Caco-2 (cell line): ENCODE data around the gene ARHGAP27. TPM values are rescaled to one million over a fixed set of nuclear protein-coding genes. Genes with fewer than 3 reads are reported as not detected.

Experiments
- BruUV-seq: library from RNA; stranded (reverse); fragments of 400-500 nt; replicated peaks from 2 replicates; lab custom pipeline; 2021; lab: Mats Ljungman, UMichigan
- CTCF ChIA-PET: fragments of 300-600 bp; sonication (Branson Sonifier 250); formaldehyde crosslinking; loops from one replicate; lab custom pipeline; 2022; ENCODE audit warnings: antibody characterized with exemption; lab: Charles Lee
- POLR2A ChIA-PET: fragments of 300-600 bp; sonication (Branson Sonifier 250); formaldehyde crosslinking; loops from one replicate; lab custom pipeline; 2022; ENCODE audit warnings: antibody characterized with exemption; lab: Charles Lee
- DNase-seq, 2 experiments: peaks; one replicate each; pipeline versions ENCODE4 v3.0.0 to v3.0.0-alpha.2; 2020 to 2022
- H3K27me3 ChIP-seq: replicated peaks from 2 replicates; pipeline ENCODE4 v1.6.0; 2011; ENCODE audit warnings: low read length; ENCODE audit not compliant: control insufficient read depth, insufficient read depth
- H3K36me3 ChIP-seq: 2 replicates; pipeline ENCODE4 v1.5.1; 2011; ENCODE audit warnings: low read length; ENCODE audit not compliant: control insufficient read depth, insufficient read depth
- H3K4me1 ChIP-seq: fragments of 250-450 bp; sonication (Bioruptor Pico); 2 replicates; pipeline ENCODE4 v1.5.1; 2020; ENCODE audit warnings: mild to moderate bottlenecking
- H3K4me3 ChIP-seq: 2 replicates; pipeline ENCODE4 v1.5.1; 2011; ENCODE audit warnings: low read depth, mild to moderate bottlenecking, control low read depth, low read length
- H3K9me3 ChIP-seq: fragments of 250-450 bp; sonication (Bioruptor Pico); 2 replicates; pipeline ENCODE4 v1.5.1; 2020; ENCODE audit warnings: mild to moderate bottlenecking, moderate library complexity
- H3K27ac Mint-ChIP-seq: one replicate; pipeline ENCODE4 v1.8.0; 2022; ENCODE audit warnings: mixed read lengths; ENCODE audit not compliant: unreplicated experiment
- H3K27me3 Mint-ChIP-seq: one replicate; pipeline ENCODE4 v1.8.0; 2022; ENCODE audit warnings: mixed read lengths; ENCODE audit not compliant: insufficient read depth, unreplicated experiment
- H3K36me3 Mint-ChIP-seq: one replicate; pipeline ENCODE4 v1.8.0; 2022; ENCODE audit warnings: mild to moderate bottlenecking, mixed read lengths; ENCODE audit not compliant: insufficient read depth, unreplicated experiment
- H3K4me1 Mint-ChIP-seq: one replicate; pipeline ENCODE4 v1.8.0; 2022; ENCODE audit warnings: low read depth, mixed read lengths; ENCODE audit not compliant: unreplicated experiment
- H3K4me3 Mint-ChIP-seq: one replicate; pipeline ENCODE4 v1.8.0; 2022; ENCODE audit warnings: mild to moderate bottlenecking, moderate library complexity, mixed read lengths; ENCODE audit not compliant: unreplicated experiment
- H3K9me3 Mint-ChIP-seq: one replicate; pipeline ENCODE4 v1.8.0; 2022; ENCODE audit warnings: mixed read lengths; ENCODE audit not compliant: unreplicated experiment
- intact Hi-C: fragments of 100-400 bp; cut with micrococcal nuclease; formaldehyde crosslinking; loops from one replicate; pipeline ENCODE4 v1.10.0; 2022; ENCODE audit not compliant: unreplicated experiment
- total RNA-seq: library from RNA; stranded (reverse); gene quantifications from 2 replicates; pipeline ENCODE4 v1.2.3, GENCODE V29; 2022
- TF ChIP-seq, protein P1 (sequence below), 2 experiments: fragments of 200-600 bp in 1 of 2; IDR thresholded peaks; 1 replicate in 1 of 2; 2 replicates in 1 of 2; pipeline versions ENCODE4 v1.5.1 to v1.8.0; 2011 to 2022; ENCODE audit warnings: antibody characterized with exemption in 1 of 2, control low read depth in 1 of 2, inconsistent platforms in 1 of 2, low read depth in 1 of 2, low read length in 1 of 2, mild to moderate bottlenecking in 1 of 2, moderate library complexity in 1 of 2; ENCODE audit not compliant: insufficient read depth in 1 of 2, severe bottlenecking in 1 of 2, unreplicated experiment in 1 of 2

ARHGAP27 gene
- total RNA-seq, 1 experiment from 2014 or later: 35.9 TPM

- Histone ChIP-seq H3K9me3 (no peaks in the 10 kb centered on the region), H3K4me3 (peak overlapping the region; percentile 58), H3K27me3 (no peaks in the 10 kb centered on the region), H3K4me1 (0 out of 2 replicates have a peak, but pooled peaks cover 4% of the 10 kb centered on the region), H3K36me3 (no peaks in the 10 kb centered on the region)
- Mint-ChIP-seq H3K36me3 (peaks cover 25% of the 10 kb centered on the region), H3K27me3 (no peaks in the 10 kb centered on the region), H3K9me3 (no peaks in the 10 kb centered on the region), H3K4me3 (peak overlapping the region; percentile 83), H3K27ac (peak overlapping the region; percentile 93), H3K4me1 (peaks cover 28% of the 10 kb centered on the region)
- TF ChIP-seq, protein P1, sequence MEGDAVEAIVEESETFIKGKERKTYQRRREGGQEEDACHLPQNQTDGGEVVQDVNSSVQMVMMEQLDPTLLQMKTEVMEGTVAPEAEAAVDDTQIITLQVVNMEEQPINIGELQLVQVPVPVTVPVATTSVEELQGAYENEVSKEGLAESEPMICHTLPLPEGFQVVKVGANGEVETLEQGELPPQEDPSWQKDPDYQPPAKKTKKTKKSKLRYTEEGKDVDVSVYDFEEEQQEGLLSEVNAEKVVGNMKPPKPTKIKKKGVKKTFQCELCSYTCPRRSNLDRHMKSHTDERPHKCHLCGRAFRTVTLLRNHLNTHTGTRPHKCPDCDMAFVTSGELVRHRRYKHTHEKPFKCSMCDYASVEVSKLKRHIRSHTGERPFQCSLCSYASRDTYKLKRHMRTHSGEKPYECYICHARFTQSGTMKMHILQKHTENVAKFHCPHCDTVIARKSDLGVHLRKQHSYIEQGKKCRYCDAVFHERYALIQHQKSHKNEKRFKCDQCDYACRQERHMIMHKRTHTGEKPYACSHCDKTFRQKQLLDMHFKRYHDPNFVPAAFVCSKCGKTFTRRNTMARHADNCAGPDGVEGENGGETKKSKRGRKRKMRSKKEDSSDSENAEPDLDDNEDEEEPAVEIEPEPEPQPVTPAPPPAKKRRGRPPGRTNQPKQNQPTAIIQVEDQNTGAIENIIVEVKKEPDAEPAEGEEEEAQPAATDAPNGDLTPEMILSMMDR (IDR thresholded peaks at IDR 0.05; ENCODE audit: insufficient read depth in 1 of 2, low read depth in 1 of 2, low read length in 1 of 2, severe bottlenecking in 1 of 2, unreplicated experiment in 1 of 2): no peak
- ChIA-PET CTCF (no interaction called here), POLR2A (interaction anchor here (0.6 kb wide), 1 partner anchor 116 kb away, joined by 3 read pairs; no protein-coding TSS in a partner anchor)
- intact Hi-C loops: loop anchor here (2.0 kb wide), 2 partner anchors 15 to 177 kb away; no protein-coding TSS in a partner anchor
- TSS peak; percentile 17 for BruUV-seq
- no peak for DNase-seq
Observed at GRCh38 chr17:45423975-45424335, 8.7 kb downstream of the ARHGAP27 start.

GRCh38 chr17:45423304-45423974 lies 9.2 kb downstream of the ARHGAP27 start:
- CTCF ChIA-PET: no interaction called here
- Histone ChIP-seq H3K4me1 (0 out of 2 replicates have a peak, but pooled peaks cover 4% of the 10 kb centered on the region), H3K27me3 (no peaks in the 10 kb centered on the region), H3K36me3 (no peaks in the 10 kb centered on the region), H3K4me3 (no peak overlapping the region; the same call in 1 of the 2 replicates), H3K9me3 (no peaks in the 10 kb centered on the region)
- no peak for DNase-seq
- peaks cover 28% of the 10 kb centered on the region for H3K4me1 Mint-ChIP-seq
- peak overlapping the region; percentile 83 for H3K4me3 Mint-ChIP-seq
- TF ChIP-seq, protein P1 (IDR thresholded peaks at IDR 0.05; ENCODE audit: insufficient read depth in 1 of 2, low read depth in 1 of 2, low read length in 1 of 2, severe bottlenecking in 1 of 2, unreplicated experiment in 1 of 2): no peak
- peak overlapping the region; percentile 93 for H3K27ac Mint-ChIP-seq
- intact Hi-C loops: no loop called here
- BruUV-seq: no TSS peak
- no peaks in the 10 kb centered on the region for H3K27me3 Mint-ChIP-seq
- POLR2A ChIA-PET: interaction anchor here (0.6 kb wide), 1 partner anchor 115 kb away, joined by 3 read pairs; no protein-coding TSS in a partner anchor
- no peaks in the 10 kb centered on the region for H3K9me3 Mint-ChIP-seq
- H3K36me3 Mint-ChIP-seq: peaks cover 25% of the 10 kb centered on the region

DNA sequence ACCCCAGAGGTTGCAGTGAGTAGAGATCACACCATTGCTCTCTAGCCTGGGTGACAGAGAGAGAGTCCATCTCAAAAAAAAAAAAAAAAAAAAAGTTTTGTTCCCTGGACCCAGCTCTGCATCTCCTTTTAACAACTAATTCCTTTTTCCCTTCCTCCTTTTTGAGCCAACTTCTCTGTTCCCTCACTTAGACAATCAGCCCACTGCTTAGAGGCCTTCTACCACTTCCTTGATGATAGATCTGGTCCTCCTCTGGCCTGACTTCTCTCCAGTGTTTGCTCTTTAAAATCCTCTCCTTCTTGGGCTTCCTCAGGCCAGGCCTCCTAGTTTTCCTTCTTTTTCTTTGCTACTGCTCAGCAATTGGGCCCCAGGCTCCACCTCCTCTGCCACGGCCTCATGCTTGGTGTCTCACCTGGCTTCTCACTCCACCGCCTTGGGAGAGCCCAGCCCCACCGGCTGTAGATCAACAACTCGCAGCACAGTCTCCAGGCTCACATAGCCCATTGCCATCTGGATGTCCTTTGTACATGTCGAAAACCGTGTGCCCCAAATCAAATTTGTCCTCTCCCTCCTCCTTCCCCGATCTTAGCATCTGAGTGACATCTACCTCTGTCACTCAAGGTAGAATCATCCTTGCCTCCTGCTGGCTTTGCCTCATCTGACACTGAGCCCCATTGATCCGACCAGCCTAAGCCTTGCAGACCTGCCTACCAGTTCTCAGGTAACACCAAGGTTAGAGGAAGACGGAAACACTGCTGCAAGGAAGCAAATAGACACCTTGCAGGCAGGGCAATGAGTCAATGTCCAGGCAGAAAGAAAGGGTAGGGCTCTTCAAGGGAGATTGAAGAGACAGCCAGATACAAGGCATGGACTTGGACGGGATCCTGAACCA lies 17.4 kb downstream of the ARHGAP27 start:
- ChIA-PET CTCF (interaction anchor here (0.6 to 1.4 kb wide), 2 partner anchors 10 to 89 kb away, joined by 3 to 5 read pairs; no protein-coding TSS in a partner anchor), POLR2A (interaction anchor here (0.6 to 0.7 kb wide), 2 partner anchors 13 to 99 kb away, joined by 4 to 7 read pairs; no protein-coding TSS in a partner anchor)
- Histone ChIP-seq H3K4me1 (peaks cover 10% of the 10 kb centered on the region), H3K9me3 (no peaks in the 10 kb centered on the region), H3K27me3 (no peaks in the 10 kb centered on the region), H3K4me3 (no peak overlapping the region), H3K36me3 (0 out of 2 replicates have a peak, but pooled peaks cover 2% of the 10 kb centered on the region)
- H3K27me3 Mint-ChIP-seq: no peaks in the 10 kb centered on the region
- no peak for DNase-seq
- intact Hi-C loops: no loop called here
- no peaks in the 10 kb centered on the region for H3K9me3 Mint-ChIP-seq
- BruUV-seq: no TSS peak
- TF ChIP-seq, protein P1 (IDR thresholded peaks at IDR 0.05; ENCODE audit: insufficient read depth in 1 of 2, low read depth in 1 of 2, low read length in 1 of 2, severe bottlenecking in 1 of 2, unreplicated experiment in 1 of 2): no peak
- no peak overlapping the region for H3K4me3 Mint-ChIP-seq
- peaks cover 32% of the 10 kb centered on the region for H3K36me3 Mint-ChIP-seq
- H3K27ac Mint-ChIP-seq: no peak overlapping the region
- peaks cover 8% of the 10 kb centered on the region for H3K4me1 Mint-ChIP-seq
